ENCODE results near the gene KCNIP4. TPM values are rescaled to one million over a fixed set of nuclear protein-coding genes. Genes with fewer than 3 reads are reported as not detected.

Gene KCNIP4
- total and polyA plus RNA-seq, 2 of the 8 experiments (the other 6 are each of a cell fraction or from before 2014, with no cell fraction given), result 0.06 TPM; not detected in 1

DNA sequence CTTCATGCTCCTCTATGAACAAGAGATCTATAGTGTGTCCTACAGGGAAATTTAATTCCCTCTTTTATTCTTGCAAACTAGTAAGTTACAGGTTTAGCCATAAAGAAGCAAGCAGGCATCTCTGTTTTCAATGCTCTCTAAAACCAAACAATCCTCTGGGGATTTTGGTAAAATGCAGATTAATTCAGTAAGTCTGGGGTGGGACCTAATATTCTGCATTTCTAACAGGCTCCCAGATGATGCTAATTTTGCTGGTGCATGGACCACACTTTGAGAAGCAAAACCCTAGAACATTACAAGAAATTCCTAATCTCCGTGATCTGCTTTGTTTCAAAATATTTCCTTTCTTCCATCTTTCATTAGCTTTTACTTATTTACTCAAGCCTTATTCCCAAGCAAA, 903.5 kb downstream of the KCNIP4 start:
- Histone ChIP-seq H4K20me1 (replicated peaks in 1 of 2; ENCODE audit: control insufficient read depth in 1 of 2, insufficient read depth in 2 of 2, low read length in 2 of 2) (no peaks in the 10 kb centered on the region), H4K91ac (replicated peaks; ENCODE audit: insufficient read length, low read length) (no peak overlapping the region), H2BK5ac (ENCODE audit: low read depth, low read length) (no peak overlapping the region), H3K27ac (ENCODE audit: low read depth, low read length) (no peak overlapping the region), H3K4me2 (ENCODE audit: insufficient read depth in 1 of 2, low read depth in 2 of 2, low read length in 2 of 2) (no peak overlapping the region), H3K56ac (replicated peaks; ENCODE audit: insufficient read length, low read depth, low read length) (no peak overlapping the region), H3K79me1 (ENCODE audit: low read depth, low read length) (no peaks in the 10 kb centered on the region), H3K27me3 (replicated peaks in 1 of 4; ENCODE audit: control insufficient read depth in 3 of 4, extremely low read depth in 1 of 4, insufficient read depth in 3 of 4, low read length in 3 of 4) (no peaks in the 10 kb centered on the region), H2BK12ac (ENCODE audit: low read depth, low read length) (no peak overlapping the region), H4K5ac (ENCODE audit: insufficient read length, low read depth, low read length) (no peak overlapping the region), H3K9me3 (ENCODE audit: insufficient read depth in 2 of 2, low read depth in 1 of 2, low read length in 1 of 2) (no peaks in the 10 kb centered on the region), H3K36me3 (ENCODE audit: control insufficient read depth in 2 of 4, insufficient read depth in 4 of 4, low read length in 3 of 4) (no peaks in the 10 kb centered on the region), H3K4me1 (replicated peaks in 1 of 4; ENCODE audit: control insufficient read depth in 3 of 4, insufficient read depth in 4 of 4, low read length in 3 of 4) (no peaks in the 10 kb centered on the region), H3K4me3 (ENCODE audit: extremely low read depth in 1 of 4, insufficient read depth in 2 of 4, low read depth in 3 of 4, low read length in 4 of 4) (no peak overlapping the region), H3K23me2 (ENCODE audit: low read depth, low read length) (no peaks in the 10 kb centered on the region), H2BK20ac (ENCODE audit: low read length) (no peak overlapping the region), H3K18ac (ENCODE audit: extremely low read depth, low read length) (no peak overlapping the region), H3K14ac (ENCODE audit: insufficient read length) (no peak overlapping the region), H2BK15ac (ENCODE audit: low read length) (no peak overlapping the region), H2BK120ac (replicated peaks; ENCODE audit: low read depth, low read length) (no peak overlapping the region), H3K9ac (replicated peaks in 1 of 4; ENCODE audit: extremely low read depth in 1 of 4, low read depth in 3 of 4, low read length in 3 of 4) (no peak overlapping the region), H2AK5ac (ENCODE audit: low read depth, low read length) (no peak overlapping the region), H2AFZ (ENCODE audit: low read length) (no peak overlapping the region), H4K8ac (ENCODE audit: extremely low read depth, insufficient read depth, low read length) (no peak overlapping the region), H3K23ac (ENCODE audit: insufficient read length) (no peak overlapping the region), H3K79me2 (ENCODE audit: control insufficient read depth in 1 of 2, insufficient read depth in 2 of 2, low read length in 2 of 2) (no peaks in the 10 kb centered on the region), H3K4ac (replicated peaks; ENCODE audit: insufficient read length, low read depth, low read length) (no peak overlapping the region)
- ChIA-PET CTCF (ENCODE audit: partially characterized antibody) (no interaction called here), POLR2A (ENCODE audit: partially characterized antibody) (no interaction called here)
- 93% methylated on average over 1 of the region's 1 CpG; no CpG with 5 or more reads in 1 of the 2 experiments for WGBS, 2 experiments (ENCODE audit: extremely low coverage in 1 of 2, insufficient coverage in 1 of 2, insufficient read length in 1 of 2, insufficient replicate concordance in 2 of 2, low coverage in 1 of 2, low lambda C conversion rate in 2 of 2, missing lambda C conversion rate in 1 of 2)
- TF ChIP-seq KDM1A (IDR thresholded peaks at IDR 0.05; ENCODE audit: borderline replicate concordance, low read length), result no peak
- no peak for TF ChIP-seq SAP30 (IDR thresholded peaks at IDR 0.05; ENCODE audit: insufficient read depth, insufficient replicate concordance, low read length)
- TF ChIP-seq ATF3 (IDR thresholded peaks at IDR 0.05; ENCODE audit: insufficient read depth, low read depth, low read length), result no peak
- no peak for TF ChIP-seq POLR2AphosphoS5 (IDR thresholded peaks at IDR 0.05; ENCODE audit: low read depth, low read length)
- no peak for TF ChIP-seq ASH2L (IDR thresholded peaks at IDR 0.05; ENCODE audit: low read length)
- TF ChIP-seq RAD21 (IDR thresholded peaks at IDR 0.05 in 1 of 2, conservative IDR thresholded peaks at IDR 0.05 in 1 of 2; ENCODE audit: low read depth in 2 of 2, low read length in 2 of 2), result no peak
- TF ChIP-seq SIX5 (IDR thresholded peaks at IDR 0.05; ENCODE audit: low read depth, low read length), result no peak
- no peak for TF ChIP-seq RFX5 (IDR thresholded peaks at IDR 0.05; ENCODE audit: borderline replicate concordance, low read depth, low read length)
- no peak for TF ChIP-seq RXRA (IDR thresholded peaks at IDR 0.05; ENCODE audit: insufficient read depth, low read depth, low read length)
- no peak for TF ChIP-seq GABPA (IDR thresholded peaks at IDR 0.05; ENCODE audit: borderline replicate concordance, insufficient read depth, low read length)
- TF ChIP-seq SP4 (IDR thresholded peaks at IDR 0.05; ENCODE audit: low read length), result no peak
- TF ChIP-seq ZNF274 (IDR thresholded peaks at IDR 0.05; ENCODE audit: borderline replicate concordance, extremely low read depth, low read length), result no peak
- TF ChIP-seq EZH2 (IDR thresholded peaks at IDR 0.05; ENCODE audit: low read depth, low read length, severe bottlenecking), result no peak
- DNase-seq (ENCODE audit: low read depth in 1 of 2, low spot score in 2 of 2), result no peak
- FAIRE-seq, result no peak

All from H1 (cell line).